Natural killer cell (primary cell): ENCODE results near the gene METRN. TPM values are rescaled to one million over a fixed set of nuclear protein-coding genes. Genes with fewer than 3 reads are reported as not detected.

Experiments used
- ATAC-seq, 3 donors: fragments of 150-1000 bp in 2 of 3; fragments of 200-7000 bp in 1 of 3; cut with Tn5 transposase; 1 replicate in 1 of 3; 2 replicates in 2 of 3; pipeline ENCODE4 v1.10.0; 2021; ENCODE audit warnings: mild to moderate bottlenecking in 2 of 3, moderate library complexity in 2 of 3
- DNase-seq, 2 donors: peaks; one replicate each; pipeline versions ENCODE4 v3.0.0 to v3.0.0-alpha.2; 2013 to 2021; ENCODE audit warnings: mixed read lengths in 1 of 2
- H3K27ac ChIP-seq: one replicate; pipeline ENCODE4 v1.5.1; 2013; ENCODE audit warnings: mild to moderate bottlenecking, low read length
- H3K27me3 ChIP-seq: one replicate; pipeline ENCODE4 v1.6.1; 2013; ENCODE audit warnings: low read length; ENCODE audit not compliant: control insufficient read depth, insufficient read depth
- H3K36me3 ChIP-seq: one replicate; pipeline ENCODE4 v1.6.1; 2013; ENCODE audit warnings: low read length; ENCODE audit not compliant: control insufficient read depth, insufficient read depth
- H3K4me1 ChIP-seq: one replicate; pipeline ENCODE4 v1.6.1; 2013; ENCODE audit warnings: low read length; ENCODE audit not compliant: control insufficient read depth, insufficient read depth
- H3K4me3 ChIP-seq: one replicate; pipeline ENCODE4 v1.5.1; 2013; ENCODE audit warnings: low read length
- H3K9me3 ChIP-seq: one replicate; pipeline ENCODE4 v1.6.1; 2013; ENCODE audit warnings: low read length; ENCODE audit not compliant: control insufficient read depth, insufficient read depth
- H3K27ac Mint-ChIP-seq, 2 donors: one replicate each; pipeline ENCODE4 v1.8.0; 2022; ENCODE audit warnings: mild to moderate bottlenecking in 2 of 2, mixed read lengths in 2 of 2, moderate library complexity in 1 of 2
- H3K27me3 Mint-ChIP-seq, 2 donors: one replicate each; pipeline ENCODE4 v1.8.0; 2022; ENCODE audit warnings: low read depth in 2 of 2, mixed read lengths in 2 of 2
- H3K36me3 Mint-ChIP-seq: one replicate; pipeline ENCODE4 v1.8.0; 2022; ENCODE audit warnings: mixed read lengths
- H3K4me1 Mint-ChIP-seq, 2 donors: one replicate each; pipeline ENCODE4 v1.8.0; 2022; ENCODE audit warnings: mixed read lengths in 2 of 2
- H3K4me3 Mint-ChIP-seq: one replicate; pipeline ENCODE4 v1.8.0; 2022; ENCODE audit warnings: mild to moderate bottlenecking, moderate library complexity, mixed read lengths
- H3K9me3 Mint-ChIP-seq, 2 donors: one replicate each; pipeline ENCODE4 v1.8.0; 2022; ENCODE audit warnings: mixed read lengths in 2 of 2
- WGBS: methylation state at CpG from one replicate; pipeline ENCODE4 v1.1.7; 2013; ENCODE audit warnings: missing lambda C conversion rate; ENCODE audit not compliant: insufficient coverage; 5-methylcytosine and 5-hydroxymethylcytosine counted together
- intact Hi-C: fragments of 100-400 bp; cut with micrococcal nuclease; formaldehyde crosslinking; loops from one replicate; pipeline ENCODE4 v1.14.2; 2022
- total RNA-seq, 4 donors: library from RNA; stranded (reverse); fragments of 120-200 nt in 1 of 4; gene quantifications; one replicate each; pipeline versions ENCODE4 v1.2.3 to v1.2.4, GENCODE V29; 2013 to 2022
- TF ChIP-seq, protein P1 (sequence below): fragments of 200-600 bp; IDR thresholded peaks from one replicate; pipeline ENCODE4 v1.8.0; 2022; ENCODE audit warnings: antibody characterized with exemption

The METRN gene
- total RNA-seq, 3 donors from 2014 or later (not counting 1 experiment from before 2014, with no cell fraction given) = 11.8 to 16.6 (median 14.3) TPM

DNA sequence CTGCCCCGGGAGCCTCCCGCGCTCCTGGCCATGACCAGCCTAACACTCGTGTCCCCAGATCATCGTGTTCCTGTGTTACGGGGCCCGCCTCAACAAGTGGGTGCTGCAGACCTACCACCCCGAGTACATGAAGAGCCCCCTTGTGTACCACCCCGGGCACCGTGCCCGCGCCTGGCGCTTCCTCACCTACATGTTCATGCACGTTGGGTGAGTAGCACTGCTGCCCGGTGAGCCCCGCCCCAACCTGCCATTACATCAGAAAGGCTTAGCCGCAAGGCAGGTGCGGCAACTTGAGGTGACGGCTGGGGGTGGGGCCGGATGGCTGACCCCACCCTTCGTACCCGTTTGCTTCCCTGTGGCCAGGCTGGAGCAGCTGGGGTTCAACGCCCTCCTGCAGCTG is 38.0 kb upstream of the METRN start:
- TF ChIP-seq, protein P1, sequence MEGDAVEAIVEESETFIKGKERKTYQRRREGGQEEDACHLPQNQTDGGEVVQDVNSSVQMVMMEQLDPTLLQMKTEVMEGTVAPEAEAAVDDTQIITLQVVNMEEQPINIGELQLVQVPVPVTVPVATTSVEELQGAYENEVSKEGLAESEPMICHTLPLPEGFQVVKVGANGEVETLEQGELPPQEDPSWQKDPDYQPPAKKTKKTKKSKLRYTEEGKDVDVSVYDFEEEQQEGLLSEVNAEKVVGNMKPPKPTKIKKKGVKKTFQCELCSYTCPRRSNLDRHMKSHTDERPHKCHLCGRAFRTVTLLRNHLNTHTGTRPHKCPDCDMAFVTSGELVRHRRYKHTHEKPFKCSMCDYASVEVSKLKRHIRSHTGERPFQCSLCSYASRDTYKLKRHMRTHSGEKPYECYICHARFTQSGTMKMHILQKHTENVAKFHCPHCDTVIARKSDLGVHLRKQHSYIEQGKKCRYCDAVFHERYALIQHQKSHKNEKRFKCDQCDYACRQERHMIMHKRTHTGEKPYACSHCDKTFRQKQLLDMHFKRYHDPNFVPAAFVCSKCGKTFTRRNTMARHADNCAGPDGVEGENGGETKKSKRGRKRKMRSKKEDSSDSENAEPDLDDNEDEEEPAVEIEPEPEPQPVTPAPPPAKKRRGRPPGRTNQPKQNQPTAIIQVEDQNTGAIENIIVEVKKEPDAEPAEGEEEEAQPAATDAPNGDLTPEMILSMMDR = no peak
- DNase-seq (peak in 1 of 2 donors; percentile 56), ATAC-seq (no peak)
- Mint-ChIP-seq H3K4me3 (no peak overlapping the region), H3K4me1 (peaks cover 0 to 23% of the 10 kb centered on the region in 2 donors), H3K27ac (no peak overlapping the region), H3K36me3 (no peaks in the 10 kb centered on the region), H3K9me3 (no peaks in the 10 kb centered on the region), H3K27me3 (no peaks in the 10 kb centered on the region)
- no peak overlapping the region for H3K27ac ChIP-seq
- intact Hi-C loops = no loop called here
- H3K4me1 ChIP-seq = peaks cover 42% of the 10 kb centered on the region
- 79% methylated on average over 23 of the region's 23 CpGs for WGBS
- no peaks in the 10 kb centered on the region for H3K9me3 ChIP-seq
- no peak overlapping the region for H3K4me3 ChIP-seq
- peaks cover 22% of the 10 kb centered on the region for H3K36me3 ChIP-seq
- H3K27me3 ChIP-seq = peaks cover 3% of the 10 kb centered on the region

DNA sequence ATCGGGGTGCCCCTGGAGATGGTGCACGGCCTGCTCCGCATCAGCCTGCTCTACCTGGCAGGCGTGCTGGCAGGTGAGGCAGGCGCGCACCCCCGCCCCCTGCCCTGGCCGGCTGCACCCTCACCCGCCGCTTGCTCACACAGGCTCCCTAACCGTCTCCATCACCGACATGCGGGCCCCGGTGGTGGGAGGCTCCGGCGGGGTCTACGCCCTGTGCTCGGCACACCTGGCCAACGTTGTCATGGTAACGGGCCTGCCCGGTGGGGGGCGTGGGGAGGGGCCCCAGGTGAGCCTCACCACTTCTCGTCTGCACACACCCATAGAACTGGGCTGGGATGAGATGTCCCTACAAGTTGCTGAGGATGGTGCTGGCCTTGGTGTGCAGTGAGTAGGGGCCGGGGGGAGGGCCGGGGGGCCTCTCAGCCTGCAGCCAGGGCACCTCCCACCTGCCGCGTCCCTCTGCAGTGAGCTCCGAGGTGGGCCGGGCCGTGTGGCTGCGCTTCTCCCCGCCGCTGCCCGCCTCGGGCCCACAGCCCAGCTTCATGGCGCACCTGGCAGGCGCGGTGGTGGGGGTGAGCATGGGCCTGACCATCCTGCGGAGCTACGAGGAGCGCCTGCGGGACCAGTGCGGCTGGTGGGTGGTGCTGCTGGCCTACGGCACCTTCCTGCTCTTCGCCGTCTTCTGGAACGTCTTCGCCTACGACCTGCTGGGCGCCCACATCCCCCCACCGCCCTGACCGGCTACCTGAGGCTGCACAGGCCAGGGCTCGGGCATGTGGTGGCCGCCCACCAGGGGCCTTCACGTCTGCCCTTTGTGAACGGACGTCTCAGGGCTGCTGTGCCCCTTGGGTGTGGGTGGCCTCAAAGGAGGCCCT is 37.4 kb upstream of the METRN start:
- TF ChIP-seq, protein P1 = no peak
- Histone ChIP-seq H3K27me3 (peaks cover 3% of the 10 kb centered on the region), H3K9me3 (no peaks in the 10 kb centered on the region), H3K4me3 (no peak overlapping the region), H3K36me3 (peaks cover 25% of the 10 kb centered on the region), H3K4me1 (peaks cover 44% of the 10 kb centered on the region), H3K27ac (no peak overlapping the region)
- Mint-ChIP-seq H3K27ac (no peak overlapping the region), H3K27me3 (no peaks in the 10 kb centered on the region), H3K9me3 (no peaks in the 10 kb centered on the region), H3K4me1 (peaks cover 0 to 26% of the 10 kb centered on the region in 2 donors), H3K4me3 (no peak overlapping the region), H3K36me3 (no peaks in the 10 kb centered on the region)
- DNase-seq = no peak
- no peak for ATAC-seq
- WGBS = 78% methylated on average over 57 of the region's 57 CpGs
- intact Hi-C loops = no loop called here

DNA sequence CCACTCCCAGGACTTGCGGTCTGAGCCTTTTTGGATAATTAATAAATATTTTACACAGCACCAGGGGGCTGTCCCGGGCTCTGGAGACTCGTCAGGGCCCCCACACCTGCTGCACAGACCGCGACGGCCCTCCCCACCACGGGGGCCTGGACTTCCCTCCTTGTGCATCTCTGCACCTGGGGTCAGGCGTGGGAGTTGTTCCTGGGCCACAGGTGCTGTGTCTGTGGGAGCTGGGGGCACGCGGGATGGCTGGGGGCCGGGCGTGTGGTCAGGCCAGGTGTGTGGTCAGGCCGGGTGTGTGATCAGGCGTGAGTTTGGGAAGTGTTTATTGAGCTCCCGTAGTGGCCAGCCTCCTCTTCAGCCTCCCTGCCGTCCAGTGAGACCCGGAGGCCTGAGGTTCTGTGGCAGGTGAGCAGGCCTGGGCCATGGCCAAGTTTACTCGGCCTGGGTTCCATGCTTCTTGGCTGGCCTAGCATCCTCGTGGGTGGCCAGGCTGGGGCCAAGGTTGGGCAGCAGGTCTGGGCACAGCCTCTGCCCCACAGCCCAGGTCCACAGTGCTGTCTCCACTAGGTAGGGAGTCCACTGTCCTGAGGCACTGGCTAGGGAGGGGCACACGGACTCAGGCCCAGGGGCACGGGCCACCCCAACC is 36.6 kb upstream of the METRN start:
- intact Hi-C loops = no loop called here
- H3K27me3 Mint-ChIP-seq = no peaks in the 10 kb centered on the region
- TF ChIP-seq, protein P1 = no peak
- WGBS = 74% methylated on average over 20 of the region's 21 CpGs
- peaks cover 52% of the 10 kb centered on the region for H3K4me1 ChIP-seq
- no peak overlapping the region for H3K27ac ChIP-seq
- peaks cover 3% of the 10 kb centered on the region for H3K27me3 ChIP-seq
- no peak overlapping the region for H3K27ac Mint-ChIP-seq
- no peak for ATAC-seq
- DNase-seq = no peak
- no peaks in the 10 kb centered on the region for H3K9me3 ChIP-seq
- H3K4me1 Mint-ChIP-seq = peaks cover 0 to 29% of the 10 kb centered on the region in 2 donors
- no peaks in the 10 kb centered on the region for H3K9me3 Mint-ChIP-seq
- no peak overlapping the region for H3K4me3 ChIP-seq
- H3K36me3 ChIP-seq = peaks cover 20% of the 10 kb centered on the region
- no peaks in the 10 kb centered on the region for H3K36me3 Mint-ChIP-seq
- H3K4me3 Mint-ChIP-seq = peak overlapping the region; percentile 74
